ENCODE data around the gene BABAM2. TPM values are rescaled to one million over a fixed set of nuclear protein-coding genes. Genes with fewer than 3 reads are reported as not detected.
"Not testable (repeated sequence)": the region's sequence is repeated elsewhere in the genome, so short reads cannot be mapped to it uniquely, and the experiment has no call there.

BABAM2 gene
- total RNA-seq, 1 experiment from 2014 or later = 58.8 TPM

DNA sequence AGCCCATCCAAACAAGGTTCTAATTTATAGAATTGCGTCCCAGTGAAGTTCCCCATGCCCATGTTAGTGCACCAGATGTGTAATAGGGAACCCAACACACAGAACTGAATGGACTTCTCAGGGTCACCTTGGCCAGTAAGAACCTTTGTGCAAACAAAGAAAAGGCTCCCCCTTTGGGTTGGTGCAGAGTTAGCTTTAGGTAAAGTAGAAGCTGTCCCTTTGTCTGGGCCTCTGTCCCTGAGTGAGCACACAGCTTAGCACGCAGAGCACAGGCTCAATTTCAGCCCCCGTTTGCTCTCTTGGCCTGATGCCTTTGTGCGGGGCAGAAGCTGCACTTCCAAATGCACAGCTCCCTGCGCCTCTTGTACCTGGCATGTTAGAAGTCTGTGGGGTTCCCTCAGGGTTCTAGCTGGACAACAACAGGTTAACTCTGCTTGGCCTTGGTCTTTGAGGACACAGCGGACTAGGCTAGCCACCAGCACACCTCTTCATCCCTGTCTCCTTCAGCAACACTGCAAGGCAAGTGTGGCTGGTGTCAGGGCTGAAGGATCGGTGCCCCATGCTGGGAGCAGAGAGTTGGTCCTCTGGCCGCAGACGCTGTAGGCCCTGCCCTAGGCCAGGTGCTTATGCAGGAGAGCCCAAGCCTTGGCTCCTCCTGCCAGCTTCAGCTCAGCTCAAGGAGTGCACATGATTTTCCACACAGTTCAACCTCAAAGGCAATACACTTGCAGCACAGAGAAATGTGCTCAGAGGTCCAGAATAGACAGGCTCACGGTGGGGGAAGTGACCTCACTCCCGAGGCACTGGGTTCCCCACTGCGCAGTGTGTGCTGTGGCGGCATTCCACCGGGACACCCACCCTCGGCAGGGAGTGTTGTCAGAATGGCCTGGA, 428.8 kb downstream of the BABAM2 start:
- DNase-seq (ENCODE audit: extremely low read depth, low read depth) = no peak

DNA sequence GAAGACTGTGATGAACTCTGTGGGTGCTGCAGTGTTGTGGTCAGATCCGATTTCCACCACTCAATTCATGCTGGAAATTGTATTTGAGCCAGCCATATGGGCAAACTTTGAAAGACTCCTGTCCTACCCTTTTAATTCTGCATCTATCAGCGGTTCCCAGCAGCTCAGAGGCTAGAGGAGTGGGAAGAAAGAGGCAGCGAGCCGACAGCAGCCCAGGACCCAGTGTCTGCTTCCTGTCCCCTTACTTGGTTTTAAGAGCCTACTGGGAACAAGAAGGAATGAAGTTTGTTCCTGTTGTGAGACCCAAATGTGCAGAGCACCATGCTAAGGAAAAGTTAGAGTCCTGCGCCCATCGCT, 429.5 kb downstream of the BABAM2 start:
- no peak for DNase-seq (ENCODE audit: extremely low read depth, low read depth)

DNA sequence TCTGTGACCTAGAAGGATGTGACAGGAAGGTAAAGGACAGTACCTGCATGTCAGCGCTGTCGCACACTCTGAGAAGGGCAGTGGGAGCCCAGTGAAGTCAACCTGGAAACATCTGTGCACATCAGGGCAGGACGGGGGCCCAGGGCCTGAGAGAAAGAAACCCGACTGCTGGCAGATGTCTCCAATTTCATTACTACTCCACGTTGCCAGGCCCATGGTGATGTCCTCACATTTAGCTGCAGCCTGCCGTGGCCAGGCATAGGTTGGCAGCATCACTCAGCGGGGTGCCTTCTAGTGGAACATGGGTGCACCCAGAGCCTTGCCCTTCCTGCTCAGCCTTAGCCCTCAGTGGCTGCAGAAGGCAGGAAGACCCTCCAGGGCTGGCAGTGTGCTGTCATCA, 429.8 kb downstream of the BABAM2 start:
- no peak for DNase-seq (ENCODE audit: extremely low read depth, low read depth)

DNA sequence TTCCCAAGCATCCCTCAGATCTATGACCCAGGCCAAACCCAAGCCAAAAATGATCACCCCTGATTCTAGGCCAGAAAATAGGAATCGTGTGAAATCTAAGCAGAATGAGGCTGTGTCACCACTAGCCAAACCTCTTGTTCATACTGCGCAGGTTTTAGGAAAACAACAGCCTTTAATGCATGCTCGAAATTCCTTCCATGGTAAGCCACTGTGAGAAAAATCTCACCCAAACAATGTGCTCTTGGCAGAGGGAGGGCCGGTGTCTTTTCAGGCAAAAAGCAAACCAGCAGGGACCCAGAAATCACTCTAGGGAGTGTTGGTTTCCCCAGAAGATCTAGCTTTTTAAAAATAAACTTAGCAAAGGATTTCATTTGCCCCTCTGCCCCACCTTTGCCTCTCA, 430.9 kb downstream of the BABAM2 start:
- DNase-seq (ENCODE audit: extremely low read depth, low read depth) = no peak

DNA sequence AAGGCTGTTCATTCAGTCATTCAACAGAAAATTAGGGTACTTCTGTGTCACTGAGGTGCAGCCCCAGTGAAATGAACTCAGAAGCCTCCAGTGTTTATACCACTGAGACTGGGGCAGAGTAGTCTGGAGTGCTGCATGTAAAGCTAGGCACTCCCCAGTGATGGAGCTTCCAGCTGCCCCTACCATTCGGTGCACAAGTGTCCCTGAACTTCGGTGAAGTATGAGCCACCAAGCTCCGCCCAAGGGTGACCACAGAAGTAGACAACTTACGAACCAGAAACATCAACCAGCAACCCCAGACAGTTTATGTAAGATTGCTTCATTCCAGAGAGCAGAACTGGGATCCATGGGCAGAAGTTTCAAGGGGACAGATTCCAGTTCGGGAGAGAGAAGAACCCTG, 431.5 kb downstream of the BABAM2 start:
- DNase-seq (ENCODE audit: extremely low read depth, low read depth) = no peak

DNA sequence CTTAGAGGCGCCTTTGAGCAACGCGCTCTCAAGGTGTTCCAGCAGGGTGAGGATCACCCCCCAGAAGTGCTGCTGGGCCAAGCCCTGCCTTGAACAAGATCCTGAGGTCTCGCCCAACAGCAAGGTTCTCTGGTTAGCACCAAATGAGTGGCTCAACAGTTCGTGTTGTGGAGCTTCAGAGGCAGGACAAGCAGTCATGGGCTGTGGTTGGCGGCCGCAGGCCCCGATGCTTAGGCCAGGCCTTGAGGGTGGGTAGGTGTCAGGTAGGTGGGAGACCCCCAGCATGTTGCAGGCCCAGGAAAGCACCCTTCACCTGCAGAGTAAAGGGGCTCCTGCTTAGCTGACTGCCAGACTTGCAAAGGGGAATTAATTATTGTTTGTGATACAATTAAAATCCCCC, 431.9 kb downstream of the BABAM2 start:
- no peak for DNase-seq (ENCODE audit: extremely low read depth, low read depth)

DNA sequence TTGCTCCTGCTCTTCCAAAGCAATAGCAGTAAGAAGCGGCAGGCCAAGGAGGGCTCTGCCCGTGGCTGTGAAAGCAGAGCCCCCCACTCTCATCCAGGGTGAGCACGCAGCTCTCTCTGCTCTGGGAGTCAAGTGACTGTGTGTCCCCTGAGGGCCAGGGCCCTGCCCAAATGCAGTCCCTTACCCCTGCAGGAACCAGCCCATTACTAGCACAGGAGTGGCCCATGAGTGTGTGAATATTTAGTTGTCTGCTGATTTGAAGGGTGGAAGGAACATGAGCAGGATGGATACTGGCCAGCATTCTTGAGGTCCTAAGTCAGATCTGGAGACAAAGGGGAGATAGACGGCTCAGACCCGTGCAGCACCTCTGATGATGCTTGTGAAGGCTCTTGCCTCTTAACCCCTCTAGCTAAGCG, 432.5 kb downstream of the BABAM2 start:
- no peak for DNase-seq (ENCODE audit: extremely low read depth, low read depth)

DNA sequence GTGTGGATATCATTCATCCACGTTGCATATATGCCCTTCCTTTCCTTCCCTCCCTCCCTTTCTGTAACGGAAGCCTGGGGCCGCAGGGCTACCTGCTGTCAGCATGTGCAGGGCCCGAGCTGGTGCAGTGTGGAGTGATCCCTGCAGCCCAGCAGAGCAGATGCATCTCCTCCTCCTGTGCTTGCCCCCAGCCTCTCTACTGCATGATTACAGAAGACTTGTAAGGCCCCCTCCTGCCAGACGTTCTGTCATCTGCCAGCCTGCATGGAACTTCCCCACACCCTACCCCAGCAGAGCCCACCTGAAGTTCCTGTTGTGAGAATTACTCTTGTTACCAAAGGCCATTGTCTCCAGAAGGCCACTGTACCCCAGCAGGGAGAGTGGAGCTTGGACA, 434.6 kb downstream of the BABAM2 start:
- no peak for DNase-seq (ENCODE audit: extremely low read depth, low read depth)

DNA sequence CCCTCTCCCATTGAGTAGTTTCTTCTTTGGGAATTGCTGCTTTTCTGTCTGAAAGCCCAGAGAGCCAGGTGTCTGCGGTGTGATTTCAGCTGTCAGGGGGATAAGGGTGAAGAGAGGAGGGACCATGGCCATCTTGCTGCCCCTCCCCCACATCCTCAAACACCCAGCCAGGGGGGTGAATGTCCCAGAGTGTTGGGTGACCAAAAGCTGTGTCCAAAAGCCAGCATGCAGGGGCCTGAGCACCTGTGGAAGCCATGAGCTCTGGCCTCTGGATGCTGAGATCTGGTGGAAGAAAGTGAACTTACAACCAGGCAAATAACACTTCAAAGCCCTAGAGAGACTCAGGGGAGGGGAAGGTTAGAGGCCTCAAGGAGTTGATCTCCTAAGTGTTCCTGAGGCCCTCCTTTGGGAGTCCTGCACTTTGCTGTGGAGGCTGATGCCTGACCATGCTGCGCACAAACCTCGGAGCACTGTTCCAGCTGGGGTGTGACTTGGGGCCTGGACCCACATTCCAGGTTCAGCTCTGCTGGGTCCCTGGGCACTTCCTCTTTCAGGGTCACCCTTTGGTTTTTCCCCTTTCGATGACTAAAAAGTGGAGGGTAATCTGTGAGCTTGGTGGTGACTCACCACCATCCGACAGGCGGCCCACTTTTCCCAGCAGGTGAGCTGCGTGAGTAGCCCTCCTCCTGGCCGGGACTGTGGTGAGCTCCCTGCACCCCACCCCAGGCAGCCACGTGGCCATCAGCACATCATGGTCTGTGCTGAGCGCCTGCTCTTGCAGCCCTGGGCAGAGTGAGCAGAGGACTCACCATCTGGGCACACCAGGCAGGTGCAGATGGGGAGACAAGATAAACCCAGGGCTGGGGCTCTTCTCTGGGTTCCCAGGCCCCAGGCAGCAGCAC, 435.3 kb downstream of the BABAM2 start:
- DNase-seq (ENCODE audit: extremely low read depth, low read depth) = no peak

DNA sequence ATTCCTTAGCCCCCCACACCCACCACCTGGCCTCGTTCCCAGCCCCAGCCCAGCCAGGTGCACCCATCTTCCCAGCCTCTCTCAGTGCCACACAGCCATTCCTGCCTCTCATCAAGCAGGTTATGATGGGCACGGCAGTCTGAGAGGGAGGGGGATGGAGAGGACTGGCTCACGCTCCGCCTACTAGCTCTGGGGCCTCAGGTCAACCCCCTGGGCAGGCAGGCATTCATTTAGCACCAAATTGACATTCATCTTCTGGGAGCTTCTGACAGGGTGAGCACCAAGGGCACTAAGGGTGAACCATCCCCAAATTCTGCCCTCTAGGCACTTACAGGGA, 435.9 kb downstream of the BABAM2 start:
- no peak for DNase-seq (ENCODE audit: extremely low read depth, low read depth)

DNA sequence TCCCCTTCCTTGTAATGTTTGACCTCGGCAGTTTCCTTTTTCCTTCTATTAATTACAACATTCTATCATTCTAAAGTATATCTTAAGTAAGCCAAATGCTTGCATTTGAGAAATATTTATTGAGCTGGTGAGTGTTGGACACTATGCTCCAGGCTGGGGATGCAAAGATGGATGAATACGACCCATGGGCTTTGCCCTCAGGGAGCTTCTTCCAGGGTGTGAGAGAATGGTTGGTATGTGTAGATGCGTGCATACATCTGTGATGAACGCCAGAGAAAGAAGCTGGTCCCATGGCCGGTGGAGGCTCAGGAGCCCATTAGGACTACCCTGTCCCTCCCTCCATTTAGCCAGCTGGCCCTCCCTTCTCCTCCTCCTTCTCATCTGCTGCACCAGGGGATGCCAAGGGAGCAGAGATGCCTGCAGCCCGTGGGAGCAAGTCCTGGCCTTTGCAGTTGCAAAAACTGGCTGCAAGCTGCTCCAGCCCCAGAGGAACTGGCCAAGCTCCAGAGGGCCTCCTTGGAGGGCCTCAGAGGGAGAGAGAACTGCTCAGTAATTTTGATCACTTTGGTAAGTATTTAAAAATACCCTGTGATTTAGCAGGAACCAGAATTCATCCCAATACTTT, 436.5 kb downstream of the BABAM2 start:
- DNase-seq (ENCODE audit: extremely low read depth, low read depth) = no peak

DNA sequence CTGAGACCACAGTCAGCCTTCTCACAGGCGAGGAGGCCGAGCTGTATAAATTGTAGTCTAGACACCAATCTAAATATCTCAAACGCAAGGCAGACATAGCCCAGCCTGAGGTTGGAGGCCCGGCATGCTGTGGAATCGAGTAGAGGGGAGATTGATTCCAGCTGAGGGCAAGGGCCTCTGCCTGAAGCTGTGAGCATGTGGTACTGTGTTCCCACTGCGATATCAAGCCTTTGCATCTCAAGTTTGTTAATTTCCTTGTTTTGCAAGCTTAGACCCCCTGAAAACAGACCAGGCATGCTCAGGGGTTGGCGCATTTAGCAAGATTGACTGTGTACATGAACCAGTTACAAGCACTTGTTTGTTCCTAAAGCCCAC, 437.0 kb downstream of the BABAM2 start:
- no peak for DNase-seq (ENCODE audit: extremely low read depth, low read depth)

DNA sequence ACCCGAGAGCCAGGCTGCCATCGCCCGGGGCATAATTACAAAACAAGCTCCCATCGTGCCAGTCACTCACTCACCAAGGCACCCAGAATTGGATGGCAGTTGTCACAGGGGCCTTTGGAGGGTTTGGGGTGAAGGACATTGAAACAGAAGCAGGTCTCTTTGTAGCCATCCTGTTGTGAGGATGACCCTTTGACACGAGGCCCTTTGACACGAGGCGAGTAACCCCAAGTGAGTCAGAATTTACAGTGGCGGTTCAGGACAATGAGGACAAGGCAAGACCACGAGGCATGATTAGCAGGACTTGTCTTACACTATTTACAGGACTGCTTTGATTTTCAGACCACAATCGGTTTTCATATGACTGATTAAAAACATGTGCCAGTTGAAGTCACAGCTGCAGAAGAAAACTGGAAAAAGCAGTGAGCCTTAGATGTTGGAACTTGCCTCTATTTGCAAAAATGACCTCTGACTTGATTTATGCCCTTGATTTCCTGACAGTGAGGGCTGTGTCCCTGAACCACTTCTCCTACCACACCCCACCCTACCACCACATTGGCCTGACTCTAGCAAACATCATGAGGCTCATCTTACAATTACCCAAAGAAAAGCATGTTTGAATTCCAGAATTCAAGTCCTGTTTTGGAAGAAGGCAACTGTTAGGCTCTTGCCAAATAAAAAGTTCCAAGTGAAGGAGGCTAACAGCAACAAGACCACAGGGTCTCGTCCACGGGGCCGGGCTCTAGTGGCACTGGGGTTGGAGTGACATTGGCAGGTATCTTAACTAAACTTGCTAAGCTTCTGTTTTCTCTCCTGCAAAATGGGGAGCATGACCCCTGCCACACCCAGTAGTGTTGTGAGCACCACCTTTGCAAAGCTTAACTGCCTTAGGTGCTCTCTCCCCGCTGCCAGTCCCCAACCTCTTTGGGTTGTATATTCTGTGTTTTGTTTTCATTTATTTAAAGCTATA, 437.7 kb downstream of the BABAM2 start:
- no peak for DNase-seq (ENCODE audit: extremely low read depth, low read depth)

DNA sequence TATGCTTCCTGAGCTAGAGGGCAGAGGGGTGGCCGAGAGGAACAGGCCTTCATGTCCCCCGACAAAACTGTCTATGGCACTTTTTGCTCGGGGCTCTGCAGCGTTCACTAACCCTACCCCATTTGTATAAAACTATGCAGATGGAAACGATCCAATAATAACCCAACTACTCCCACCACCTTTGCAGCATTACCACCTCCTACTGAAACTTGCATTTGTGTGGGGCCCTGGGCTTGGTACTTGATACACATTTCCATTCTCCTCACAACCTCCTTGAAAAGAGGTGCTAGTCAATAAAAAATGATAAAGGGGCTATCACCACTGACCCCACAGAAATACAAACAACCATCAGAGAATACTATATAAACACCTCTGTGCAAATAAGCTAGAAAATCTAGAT, 438.7 kb downstream of the BABAM2 start:
- DNase-seq (ENCODE audit: extremely low read depth, low read depth) = no peak

DNA sequence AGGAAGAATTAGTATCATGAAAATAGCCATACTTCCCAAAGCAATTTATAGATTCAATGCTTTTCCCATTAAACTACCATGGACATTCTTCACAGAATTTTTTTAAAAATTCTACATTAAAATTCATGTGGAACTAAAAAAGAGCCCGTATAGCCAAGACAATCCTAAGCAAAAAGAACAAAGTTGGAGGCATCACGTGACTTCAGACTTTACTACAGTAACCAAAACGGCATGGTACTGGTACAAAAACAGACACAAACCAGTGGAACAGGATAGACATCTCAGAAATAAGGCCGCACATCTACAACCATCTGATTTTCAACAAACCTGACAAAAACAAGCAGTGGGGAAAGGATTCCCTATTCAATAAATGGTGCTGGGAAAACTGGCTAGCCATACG, 440.2 kb downstream of the BABAM2 start:
- DNase-seq (ENCODE audit: extremely low read depth, low read depth) = not testable (repeated sequence)

DNA sequence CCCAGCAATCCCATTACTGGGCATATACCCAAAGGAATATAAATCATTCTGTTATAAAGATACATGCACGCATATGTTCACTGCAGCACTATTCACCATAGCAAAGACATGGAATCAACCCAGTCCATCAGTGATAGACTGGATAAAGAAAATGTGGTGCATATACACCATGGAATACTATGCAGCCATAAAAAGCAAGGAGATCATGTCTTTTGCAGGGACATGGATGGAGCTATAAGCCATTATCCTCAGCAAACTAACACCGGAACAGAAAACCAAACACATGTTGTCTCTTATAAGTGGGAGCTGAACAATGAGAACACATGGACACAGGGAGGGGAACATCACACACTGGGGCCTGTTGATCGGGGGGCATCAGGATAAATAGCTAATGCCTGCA, 441.3 kb downstream of the BABAM2 start:
- DNase-seq (ENCODE audit: extremely low read depth, low read depth) = not testable (repeated sequence)

DNA sequence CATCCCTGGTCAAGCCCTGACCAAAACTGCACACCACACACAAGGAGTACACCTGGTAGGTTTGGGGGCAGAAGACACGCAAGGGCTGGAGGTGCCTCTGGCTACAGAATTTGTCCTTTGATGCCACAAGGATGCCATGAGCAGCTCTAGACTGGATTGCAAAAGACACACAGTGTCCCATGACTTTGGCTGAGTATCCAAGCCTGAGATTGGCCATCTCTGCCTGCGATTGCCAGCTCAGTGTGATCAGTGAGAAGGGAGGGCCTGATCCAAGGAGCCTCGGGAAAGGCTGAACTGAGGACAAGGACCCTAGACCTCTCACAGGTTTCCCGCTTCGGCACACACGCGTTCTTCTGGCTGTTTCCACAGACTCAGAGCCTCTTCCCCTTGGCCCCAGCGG, 442.2 kb downstream of the BABAM2 start:
- DNase-seq (ENCODE audit: extremely low read depth, low read depth) = no peak

DNA sequence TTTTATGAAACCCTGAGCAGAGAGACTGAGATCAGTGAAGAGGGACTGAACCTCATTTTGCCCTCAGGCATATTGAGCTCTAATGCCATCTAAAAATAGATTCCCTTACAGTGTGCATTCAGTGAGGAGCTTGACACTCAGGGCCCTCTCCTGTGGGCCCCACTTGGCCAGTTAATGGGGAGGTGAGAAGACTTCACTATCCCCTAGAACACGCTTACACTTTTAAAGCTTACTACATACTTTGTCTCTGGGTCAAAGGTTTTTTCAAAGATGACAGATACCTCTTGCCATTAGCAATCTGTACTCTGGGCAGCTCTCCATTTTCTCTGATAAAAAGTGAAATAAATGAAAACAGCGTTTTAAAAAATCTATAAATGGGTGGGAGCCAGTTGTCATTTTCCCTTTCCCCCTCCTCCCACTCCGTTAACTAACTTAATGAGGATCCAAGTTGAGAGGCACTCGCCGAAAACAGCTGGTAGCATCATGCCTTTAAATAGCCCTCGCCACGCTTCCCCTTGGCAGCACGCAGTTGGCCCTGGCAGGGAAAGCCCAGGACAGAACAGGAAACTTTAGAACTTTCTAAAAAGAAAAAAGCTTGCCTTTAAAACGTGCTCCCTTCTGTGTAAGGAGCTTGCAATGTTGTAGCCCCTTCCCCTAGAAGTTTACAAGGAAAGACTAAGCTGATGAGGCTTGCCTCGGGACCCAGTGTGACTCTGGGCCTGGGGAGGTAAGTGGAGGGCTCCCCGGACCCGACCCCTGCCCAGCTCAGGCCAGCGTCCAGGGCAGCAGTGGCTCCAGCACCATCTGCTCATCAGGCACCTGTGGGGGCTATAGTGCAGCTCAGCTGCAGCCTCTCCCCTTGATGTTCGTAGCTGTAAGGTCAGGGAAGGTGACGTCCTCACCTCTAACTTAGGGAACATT, 443.3 kb downstream of the BABAM2 start:
- no peak for DNase-seq (ENCODE audit: extremely low read depth, low read depth)

DNA sequence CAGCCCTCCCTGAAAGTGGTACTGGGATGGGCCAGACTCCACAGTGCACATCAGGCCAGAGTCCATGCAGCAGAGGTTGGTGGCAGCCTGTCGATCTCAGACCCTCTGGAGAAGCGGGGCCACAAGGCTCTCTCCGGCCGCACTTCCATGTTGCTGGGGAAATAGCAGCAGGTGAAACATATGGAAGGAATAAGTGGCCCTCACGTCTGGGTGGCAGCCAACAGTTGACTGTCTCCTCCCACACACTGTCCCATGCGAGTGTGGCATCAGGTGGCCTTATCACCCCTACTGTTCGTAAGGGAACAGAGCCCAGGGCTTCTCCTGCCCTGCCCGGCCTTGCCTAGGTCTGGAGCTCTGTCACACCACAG, 444.0 kb downstream of the BABAM2 start:
- DNase-seq (ENCODE audit: extremely low read depth, low read depth) = no peak
